HFF-Myc (cell line): Measurements from ENCODE around the gene HELQ.
A peak's percentile ranks its signal among the peaks of the same experiment; 100 is the strongest.

Experiments
- DNase-seq: peaks from one replicate; pipeline ENCODE4 v3.0.0-alpha.2; 2011; ENCODE audit warnings: low read depth; ENCODE audit errors: extremely low read depth
- H3K4me3 ChIP-seq: replicated peaks from 2 replicates; pipeline ENCODE4 v1.5.1; 2011; ENCODE audit warnings: low read depth, mild to moderate bottlenecking, control low read depth, low read length
- TF ChIP-seq, protein P1 (sequence below): IDR thresholded peaks from 2 replicates; pipeline ENCODE4 v1.5.1; 2012; ENCODE audit warnings: mild to moderate bottlenecking, low read depth, low read length, control low read depth; ENCODE audit errors: missing control alignments

Gene HELQ

GRCh38 chr4:83371235-83371634 lies 84.4 kb downstream of the HELQ start:
- no peak for DNase-seq
- TF ChIP-seq, protein P1, sequence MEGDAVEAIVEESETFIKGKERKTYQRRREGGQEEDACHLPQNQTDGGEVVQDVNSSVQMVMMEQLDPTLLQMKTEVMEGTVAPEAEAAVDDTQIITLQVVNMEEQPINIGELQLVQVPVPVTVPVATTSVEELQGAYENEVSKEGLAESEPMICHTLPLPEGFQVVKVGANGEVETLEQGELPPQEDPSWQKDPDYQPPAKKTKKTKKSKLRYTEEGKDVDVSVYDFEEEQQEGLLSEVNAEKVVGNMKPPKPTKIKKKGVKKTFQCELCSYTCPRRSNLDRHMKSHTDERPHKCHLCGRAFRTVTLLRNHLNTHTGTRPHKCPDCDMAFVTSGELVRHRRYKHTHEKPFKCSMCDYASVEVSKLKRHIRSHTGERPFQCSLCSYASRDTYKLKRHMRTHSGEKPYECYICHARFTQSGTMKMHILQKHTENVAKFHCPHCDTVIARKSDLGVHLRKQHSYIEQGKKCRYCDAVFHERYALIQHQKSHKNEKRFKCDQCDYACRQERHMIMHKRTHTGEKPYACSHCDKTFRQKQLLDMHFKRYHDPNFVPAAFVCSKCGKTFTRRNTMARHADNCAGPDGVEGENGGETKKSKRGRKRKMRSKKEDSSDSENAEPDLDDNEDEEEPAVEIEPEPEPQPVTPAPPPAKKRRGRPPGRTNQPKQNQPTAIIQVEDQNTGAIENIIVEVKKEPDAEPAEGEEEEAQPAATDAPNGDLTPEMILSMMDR: no peak
- H3K4me3 ChIP-seq: no peak overlapping the region

- TF ChIP-seq, protein P1: no peak
- DNase-seq: no peak
- H3K4me3 ChIP-seq: no peak overlapping the region
Measured at GRCh38 chr4:83370640-83370906, 85.0 kb downstream of the HELQ start.

DNA sequence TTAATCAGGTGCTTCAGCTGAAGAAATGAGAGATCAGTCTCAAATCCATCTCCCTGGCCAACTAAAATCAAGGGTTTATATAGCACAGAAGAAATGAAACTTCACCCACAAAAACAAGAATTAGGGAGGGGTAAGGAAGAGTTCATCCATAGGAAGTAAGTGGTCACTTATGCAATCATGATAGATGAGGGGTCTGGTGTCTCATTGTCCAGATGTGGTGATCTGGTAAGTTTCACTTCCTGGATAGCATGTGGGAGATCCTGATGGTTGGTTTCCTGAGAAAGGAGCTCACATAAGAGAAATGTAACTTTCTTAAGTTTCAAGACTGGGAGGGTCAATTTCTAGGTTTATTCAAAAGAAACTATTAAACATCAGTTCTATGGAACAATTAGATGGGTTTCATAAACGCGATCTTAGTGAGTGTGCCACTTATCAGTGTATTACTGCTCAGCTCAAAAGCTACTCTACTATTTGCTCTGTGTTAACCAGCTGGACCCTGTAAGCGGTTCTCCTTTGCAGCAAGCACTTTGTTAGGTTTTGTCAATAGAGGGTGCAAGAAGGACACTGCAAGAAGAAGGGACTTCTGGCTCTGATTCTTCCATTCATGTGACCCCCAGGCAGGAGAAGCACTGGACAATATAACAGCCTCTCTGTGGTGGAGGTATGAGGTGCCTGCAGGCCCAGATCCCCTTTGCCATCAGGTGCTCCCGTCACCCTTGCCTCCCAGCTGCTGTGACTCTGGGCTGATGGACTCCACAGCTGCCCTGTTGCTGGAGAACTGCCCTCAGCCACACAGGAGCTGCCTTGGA lies 85.6 kb downstream of the HELQ start:
- no peak overlapping the region for H3K4me3 ChIP-seq
- DNase-seq: no peak
- TF ChIP-seq, protein P1: no peak

GRCh38 chr4:83364312-83364711 lies 91.3 kb downstream of the HELQ start:
- no peak overlapping the region for H3K4me3 ChIP-seq
- TF ChIP-seq, protein P1: no peak
- no peak for DNase-seq

- DNase-seq: peak; percentile 29
- H3K4me3 ChIP-seq: no peak overlapping the region
- TF ChIP-seq, protein P1: peak; percentile 57
Measured at GRCh38 chr4:83362492-83363329, 92.9 kb downstream of the HELQ start.

DNA sequence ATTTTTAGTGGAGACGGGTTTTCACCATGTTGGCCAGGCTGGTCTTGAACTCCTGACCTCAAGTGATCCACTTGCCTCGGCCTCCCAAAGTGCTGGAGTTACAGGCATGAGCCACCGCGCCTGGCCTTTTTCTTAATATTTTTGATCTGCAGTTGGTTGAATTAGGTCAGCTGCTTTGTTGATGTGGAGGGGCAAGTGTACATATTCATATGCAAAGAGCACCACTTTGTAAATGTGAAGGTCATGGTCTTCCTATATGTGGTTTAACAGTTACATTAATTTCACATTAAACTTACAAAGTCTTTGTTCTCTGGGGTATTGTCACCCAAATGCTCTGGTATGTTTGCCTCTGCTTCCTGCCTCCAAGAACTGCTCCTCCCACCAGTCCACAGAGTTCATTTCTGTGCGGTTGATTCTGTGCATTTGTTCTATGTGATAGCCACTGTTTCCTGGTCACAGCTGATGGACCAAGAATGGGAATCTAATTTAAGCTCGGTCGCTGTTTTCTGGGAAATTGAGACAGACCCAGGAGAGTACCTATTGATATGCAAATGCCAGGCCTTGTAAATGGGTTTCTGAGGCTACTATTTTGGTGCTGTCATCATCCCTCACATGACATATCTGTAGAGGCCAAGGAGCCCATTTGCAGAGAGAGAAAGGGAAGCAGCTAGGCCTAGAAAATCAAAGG lies 94.1 kb downstream of the HELQ start:
- H3K4me3 ChIP-seq: no peak overlapping the region
- TF ChIP-seq, protein P1: no peak
- DNase-seq: no peak
